Left ventricle myocardium superior (tissue), 1 donor: ENCODE data around the gene ABCC9. TPM values are rescaled to one million over a fixed set of nuclear protein-coding genes. Genes with fewer than 3 reads are reported as not detected.

Experiments
- ATAC-seq: fragments of 200-7000 bp; cut with Tn5 transposase; one replicate; pipeline ENCODE4 v1.9.1; 2020; ENCODE audit warnings: mild to moderate bottlenecking, moderate library complexity
- DNase-seq: peaks from one replicate; pipeline ENCODE4 v3.0.0-alpha.2; 2020
- intact Hi-C: fragments of 100-400 bp; cut with micrococcal nuclease; formaldehyde crosslinking; loops from one replicate; pipeline ENCODE4 v1.11.0; 2022
- long read RNA-seq: library from polyadenylated mRNA; unstranded; transcript quantifications from one replicate; pipeline ENCODE4 v2.0.0, GENCODE V29; 2021
- total RNA-seq: library from RNA; stranded (reverse); fragmentation: NEBNext Ultra II Directional; extraction: Animal tissue kit (Norgen Biotek cat#: 25700); gene quantifications from one replicate; pipeline ENCODE4 v1.2.1, GENCODE V29; 2021
- donor health status: DM: no; HTN: yes; CAD: no; lungs with severe emphysema.

Gene ABCC9
- total RNA-seq, result 83.1 TPM
- long read RNA-seq, partial matches to known transcripts, result 2 of 20 reads
- long read RNA-seq, other reads (novel, unspliced or antisense), result 14 of 20 reads

DNA sequence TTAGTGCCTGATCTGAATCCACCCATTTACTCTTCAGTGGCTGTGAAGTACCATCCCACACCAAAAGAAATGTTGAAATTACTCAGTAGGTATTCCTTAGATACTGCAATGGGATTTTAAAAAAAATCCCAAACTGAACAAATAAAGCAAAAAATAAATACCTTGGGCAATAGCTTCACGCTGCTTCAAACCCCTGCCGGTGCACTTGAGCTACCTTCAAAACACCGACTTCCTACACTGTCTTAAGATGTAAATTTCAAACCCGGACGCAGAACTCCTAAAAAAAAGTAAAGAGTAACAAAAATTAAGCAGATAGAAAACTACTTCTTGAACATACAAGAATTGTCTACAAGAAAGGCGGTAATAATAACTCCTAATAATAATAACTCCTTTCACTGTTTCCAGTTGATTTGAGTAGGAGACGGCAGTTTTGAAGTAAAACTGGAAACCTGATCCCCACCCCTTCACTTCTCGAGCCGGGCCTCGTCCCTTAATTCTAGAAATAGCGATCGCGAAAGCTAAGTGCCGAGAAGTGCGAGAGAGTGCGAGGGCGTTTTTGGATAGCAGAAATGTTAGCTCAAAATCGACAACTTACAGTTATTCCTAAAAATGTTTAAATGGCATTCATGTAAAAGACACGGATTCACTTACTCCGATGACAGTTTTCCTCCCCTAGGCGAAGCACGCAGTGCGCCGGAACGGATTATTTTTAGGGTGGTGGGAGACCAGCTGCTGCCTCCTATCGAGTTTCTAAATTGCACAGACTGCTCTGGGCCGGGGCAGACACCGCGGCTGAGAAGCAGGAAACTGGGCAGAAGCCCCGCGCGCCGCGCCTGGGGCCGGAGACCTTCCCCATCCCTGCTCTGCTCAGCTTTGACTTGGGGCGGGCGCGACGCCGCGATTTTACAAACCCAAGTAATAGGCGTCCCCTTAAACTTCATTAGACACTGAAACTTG lies at the start of gene ABCC9:
TSS of gene ABCC9 (minus strand) at position 878 of the 957 bp plus-strand sequence. CDS start 4,752 bp downstream, outside the sequence.
- intact Hi-C loops, result loop anchor here (2.0 kb wide), 1 partner anchor 168 kb away; no protein-coding TSS in a partner anchor
- DNase-seq, result peak; percentile 81
- ATAC-seq, result peak; percentile 84

DNA sequence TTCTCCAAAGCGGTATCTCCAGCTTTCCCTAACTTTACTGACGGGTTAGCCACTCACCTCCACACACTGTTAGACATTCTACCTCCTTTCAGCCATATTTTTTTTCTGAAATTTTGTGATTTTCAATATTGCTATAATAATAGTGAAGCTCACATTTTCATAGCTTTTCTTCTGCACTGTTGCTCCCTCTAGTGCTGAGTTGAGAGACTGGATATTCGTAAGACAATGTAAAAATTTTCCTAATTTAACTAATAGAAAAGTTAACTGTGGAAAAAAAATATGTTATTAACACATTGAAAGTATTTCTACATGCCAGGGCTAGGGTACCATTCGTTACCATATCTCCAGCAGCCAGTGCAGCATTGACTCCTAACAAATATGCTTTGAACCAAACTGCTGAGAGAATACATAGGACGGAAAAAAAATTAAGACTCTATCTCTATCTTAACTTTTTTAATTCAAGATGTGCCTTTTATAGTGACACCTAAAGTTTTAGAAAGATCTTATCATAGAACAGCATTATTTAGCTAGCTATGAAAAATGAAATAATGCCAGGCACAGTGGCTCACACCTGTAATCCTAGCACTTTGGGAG lies 48.7 kb upstream of the ABCC9 start:
- DNase-seq (no peak), ATAC-seq (peak; percentile 30)
- intact Hi-C loops, result no loop called here

DNA sequence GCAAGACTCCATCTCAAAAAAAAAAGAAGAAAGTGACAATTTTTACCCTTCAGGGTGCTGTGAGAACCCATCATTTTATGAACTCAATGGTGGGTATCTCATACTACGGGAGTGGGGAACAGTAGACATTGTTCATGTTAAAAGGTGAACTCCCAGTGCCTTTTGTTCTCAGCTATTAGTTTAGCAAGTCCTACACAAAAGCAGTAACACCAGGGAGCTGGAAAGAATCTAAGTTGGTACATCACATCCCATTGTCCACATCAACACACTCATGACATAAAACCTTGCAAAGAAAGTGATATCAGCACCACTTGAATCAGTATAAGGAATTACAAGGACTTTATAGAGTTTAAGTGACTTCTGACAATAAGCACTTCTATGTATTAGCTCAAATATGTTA lies 47.4 kb upstream of the ABCC9 start:
- intact Hi-C loops, result no loop called here
- DNase-seq, result no peak
- ATAC-seq, result no peak

DNA sequence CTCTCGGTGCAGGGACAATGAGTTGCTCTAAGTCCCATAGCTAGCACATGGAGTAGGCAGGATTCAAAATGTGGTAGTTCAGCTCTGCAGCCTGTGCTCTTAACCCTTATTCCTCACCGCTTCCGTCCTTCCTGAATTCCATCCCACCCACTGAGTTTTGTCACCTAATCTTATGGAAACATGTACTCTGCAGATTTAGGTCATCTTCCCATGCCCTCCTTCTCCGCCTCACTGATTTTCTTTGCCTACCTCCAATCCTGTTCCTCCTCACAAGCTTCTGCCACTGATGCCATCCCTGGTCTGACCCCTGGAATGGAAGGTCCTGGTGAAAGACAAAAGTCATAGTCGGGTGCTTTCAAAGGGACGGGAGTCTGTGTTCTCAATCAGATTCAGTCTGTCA lies 46.5 kb upstream of the ABCC9 start:
- ATAC-seq, result no peak
- intact Hi-C loops, result no loop called here
- DNase-seq, result no peak

DNA sequence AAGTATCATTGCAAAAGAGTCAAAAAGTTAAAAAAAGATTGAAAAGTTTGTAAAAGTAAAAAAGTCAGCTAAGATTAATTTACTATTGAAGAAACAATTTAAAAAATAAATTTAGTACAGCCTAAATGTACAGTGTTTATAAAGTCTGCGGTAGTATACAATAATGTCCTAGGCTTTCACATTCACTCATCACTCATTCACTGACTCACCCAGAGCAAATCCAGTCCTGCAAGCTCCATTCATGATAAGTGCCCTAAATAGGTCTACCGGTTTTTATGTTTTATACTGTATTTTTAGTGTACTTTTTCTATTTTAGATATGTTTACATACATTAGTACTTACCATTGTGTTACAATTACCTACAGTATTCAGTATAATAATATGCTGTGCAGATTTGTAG lies 43.9 kb upstream of the ABCC9 start:
- intact Hi-C loops, result no loop called here
- DNase-seq (no peak), ATAC-seq (no peak)

DNA sequence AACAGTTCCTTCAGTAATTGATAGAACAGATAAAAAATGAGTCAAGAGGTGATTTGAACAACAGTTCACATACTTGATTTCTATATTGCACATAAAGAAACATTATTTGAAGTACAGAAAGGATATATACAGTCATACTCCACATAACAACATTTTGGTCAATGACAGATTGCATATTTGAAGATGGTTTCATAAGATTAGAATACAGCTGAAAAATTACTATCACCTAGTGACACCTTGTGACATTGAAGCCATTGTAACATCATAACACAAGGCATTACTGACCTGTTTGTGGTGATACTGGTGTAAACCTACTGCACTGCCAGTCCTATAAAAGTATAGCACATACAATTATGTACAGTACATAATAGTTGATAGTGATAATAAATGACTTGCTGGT lies 43.1 kb upstream of the ABCC9 start:
- intact Hi-C loops, result loop anchor here (5.0 kb wide), 1 partner anchor 287 kb away; no protein-coding TSS in a partner anchor
- ATAC-seq (no peak), DNase-seq (no peak)

DNA sequence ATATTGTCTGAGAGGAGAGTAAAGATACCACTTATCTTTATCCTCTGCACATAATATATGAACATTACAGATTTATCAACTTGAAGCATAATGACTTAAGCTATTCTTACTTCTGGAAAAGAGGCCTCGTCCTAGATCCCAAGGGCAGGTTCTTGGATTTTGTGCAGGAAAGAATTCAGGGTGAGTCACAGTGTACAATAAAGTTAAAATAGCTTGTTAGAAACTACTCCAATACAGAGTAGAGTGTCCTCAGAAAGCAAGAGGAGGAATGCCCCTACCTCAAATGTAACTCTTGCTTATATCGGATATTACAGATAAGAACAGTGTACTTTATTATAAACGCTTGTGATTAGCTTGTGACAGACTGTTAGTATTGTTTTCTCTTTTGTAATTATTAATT lies 41.9 kb upstream of the ABCC9 start:
- DNase-seq, result no peak
- intact Hi-C loops, result loop anchor here (5.0 kb wide), 1 partner anchor 286 kb away; no protein-coding TSS in a partner anchor
- no peak for ATAC-seq

DNA sequence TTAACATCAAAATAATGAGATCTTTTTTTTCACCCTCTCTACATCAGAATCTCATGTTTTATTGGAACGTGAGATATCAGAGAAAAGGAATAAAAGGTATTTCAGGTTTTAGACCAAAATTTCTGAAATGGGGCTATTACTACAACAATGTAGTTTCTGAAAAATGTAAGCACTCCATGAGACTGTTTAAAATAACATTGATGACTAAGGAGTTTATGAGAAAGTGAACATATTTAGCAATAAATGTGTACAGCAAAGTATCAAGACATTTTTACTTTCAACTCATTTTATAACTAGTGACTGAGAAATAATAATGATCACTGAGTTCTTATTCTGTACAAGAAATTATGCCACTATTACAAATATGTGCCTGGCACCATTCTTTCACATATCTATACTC lies 39.3 kb upstream of the ABCC9 start:
- intact Hi-C loops, result loop anchor here (5.0 kb wide), 1 partner anchor 283 kb away; no protein-coding TSS in a partner anchor
- no peak for ATAC-seq
- DNase-seq, result no peak

DNA sequence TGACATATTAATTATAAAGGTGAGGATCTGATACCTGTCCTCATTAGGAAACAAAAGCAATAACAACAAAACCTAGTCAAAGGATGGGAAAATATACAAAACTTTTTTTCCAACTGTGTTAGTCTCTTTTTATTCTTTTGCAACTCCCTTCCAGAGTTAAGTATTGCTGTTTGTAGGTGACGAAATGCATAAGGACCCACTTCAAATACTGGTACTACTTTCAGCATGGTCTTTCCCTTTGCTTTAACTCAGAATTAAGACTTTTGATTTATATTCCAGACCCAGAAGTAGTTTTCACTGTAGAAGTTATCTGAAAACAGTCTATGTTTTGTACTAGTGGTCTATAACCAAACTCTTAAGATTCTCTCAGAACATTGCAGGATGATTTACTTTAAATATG lies 34.1 kb upstream of the ABCC9 start:
- intact Hi-C loops, result no loop called here

DNA sequence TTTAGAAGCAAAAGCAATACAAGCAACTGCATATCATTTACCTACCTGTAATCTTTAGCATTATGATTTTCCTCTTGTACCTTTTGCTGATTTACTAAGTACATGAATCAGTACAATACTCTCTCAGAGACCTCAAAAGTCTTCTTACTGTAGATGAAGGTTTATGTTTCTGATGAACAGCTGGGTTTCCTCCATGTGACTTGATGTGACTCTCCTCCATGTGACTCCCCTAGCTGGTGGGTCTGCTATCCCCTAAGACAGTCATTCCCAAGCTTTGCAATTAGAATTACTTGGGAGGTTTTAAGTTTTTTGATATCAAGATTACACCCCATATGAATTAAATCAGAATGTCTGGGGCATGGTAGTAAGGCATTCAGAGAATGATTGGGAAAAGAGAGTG lies 32.0 kb upstream of the ABCC9 start:
- DNase-seq, result no peak
- intact Hi-C loops, result no loop called here
- ATAC-seq, result no peak

More for the DNA sequence above, 34.1 kb upstream of the ABCC9 start:
- DNase-seq (no peak), ATAC-seq (no peak)

DNA sequence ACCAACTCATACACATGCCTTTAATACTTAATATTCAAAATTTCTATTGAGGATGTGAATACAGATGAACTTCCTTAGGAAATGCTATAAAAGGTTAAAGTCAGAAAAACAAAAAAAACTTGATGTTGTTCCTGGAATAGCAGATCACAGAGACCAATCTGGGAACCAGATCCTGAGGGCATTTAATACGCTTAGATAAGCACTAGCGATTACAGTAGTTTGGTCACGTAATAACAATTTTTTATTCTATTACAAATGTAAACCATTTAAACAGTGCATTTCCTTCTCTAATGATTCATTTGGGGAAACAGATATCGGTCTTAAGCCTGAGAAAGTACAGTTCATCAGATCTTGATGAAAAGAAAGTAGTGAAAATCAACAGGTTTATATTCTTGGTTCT lies 30.8 kb upstream of the ABCC9 start:
- no peak for DNase-seq
- intact Hi-C loops, result no loop called here

DNA sequence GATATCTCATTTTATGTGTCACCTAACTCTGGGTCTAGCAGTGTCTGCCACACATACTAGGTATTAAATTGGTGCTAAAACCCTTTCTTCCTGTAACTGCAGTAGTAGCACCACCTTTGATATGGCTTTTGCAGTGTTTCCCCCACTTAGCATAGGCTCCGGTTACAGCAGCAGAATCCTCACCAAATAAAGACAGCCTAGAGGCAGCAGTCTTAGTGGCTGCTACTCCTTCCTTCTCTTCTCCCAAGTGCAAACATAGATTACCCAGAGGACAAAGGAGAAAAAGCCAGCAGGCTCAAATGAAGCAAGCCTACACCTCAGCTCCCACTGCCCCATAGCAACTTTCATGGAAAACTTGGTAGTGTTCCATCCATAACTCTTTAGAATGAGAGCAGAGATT lies 30.1 kb upstream of the ABCC9 start:
- DNase-seq, result no peak
- intact Hi-C loops, result no loop called here
- ATAC-seq, result no peak

More for the DNA sequence above, 30.8 kb upstream of the ABCC9 start:
- ATAC-seq, result no peak

DNA sequence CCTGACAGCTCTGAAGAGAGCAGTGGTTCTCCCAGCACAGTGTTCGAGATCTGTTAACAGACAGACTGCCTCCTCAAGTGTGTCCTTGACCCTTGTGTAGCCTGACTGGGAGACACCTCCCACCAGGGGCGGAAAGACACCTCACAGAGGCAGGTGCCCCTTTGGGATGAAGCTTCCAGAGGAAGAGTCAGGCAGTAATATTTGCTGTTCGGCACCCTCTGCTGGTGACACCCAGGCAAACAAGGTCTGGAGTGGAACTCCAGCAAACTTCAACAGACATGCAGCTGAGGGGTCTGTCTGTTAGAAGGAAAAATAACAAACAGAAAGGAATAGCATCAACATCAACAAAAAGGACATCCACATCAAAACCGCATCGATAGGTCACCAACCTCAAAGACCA lies 21.6 kb upstream of the ABCC9 start:
- ATAC-seq (no peak), DNase-seq (peak; percentile 44)
- intact Hi-C loops, result no loop called here

DNA sequence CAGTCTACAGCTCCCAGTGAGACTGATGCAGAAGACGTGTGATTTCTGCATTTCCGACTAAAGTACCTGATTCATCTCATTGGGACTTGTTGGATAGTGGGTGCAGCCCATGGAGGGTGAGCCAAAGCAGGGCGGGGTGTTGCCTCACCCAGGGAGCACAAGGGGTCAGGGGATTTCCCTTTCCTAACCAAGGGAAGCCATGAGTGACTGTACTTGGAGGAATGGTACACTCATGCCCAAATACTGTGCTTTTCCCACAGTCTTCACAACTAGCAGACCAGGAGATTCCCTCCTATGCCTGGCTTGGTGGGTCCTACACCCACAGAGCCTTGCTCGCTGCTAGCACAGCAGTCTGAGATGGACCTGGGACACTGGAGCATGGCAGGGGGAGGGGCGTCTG lies 21.0 kb upstream of the ABCC9 start:
- intact Hi-C loops, result no loop called here
- DNase-seq (no peak), ATAC-seq (no peak)

DNA sequence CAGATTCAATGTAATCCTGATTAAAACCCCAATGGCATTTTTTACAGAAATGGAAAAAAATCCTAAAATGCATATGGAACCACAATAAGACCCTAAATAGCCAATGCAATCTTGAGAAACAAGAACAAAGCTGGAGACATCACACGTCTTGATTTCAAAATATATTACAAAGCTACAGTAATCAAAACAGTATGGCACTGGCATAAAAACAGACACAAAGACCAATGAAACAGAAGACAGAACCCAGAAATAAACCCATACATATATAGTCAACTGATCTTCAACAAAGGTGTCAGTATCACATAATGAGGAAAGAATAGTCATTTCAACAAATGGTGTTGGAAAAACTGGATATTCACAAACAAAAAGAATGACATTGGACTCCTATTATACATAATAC lies 9.4 kb upstream of the ABCC9 start:
- intact Hi-C loops, result no loop called here
- no peak for ATAC-seq
- DNase-seq, result no peak

DNA sequence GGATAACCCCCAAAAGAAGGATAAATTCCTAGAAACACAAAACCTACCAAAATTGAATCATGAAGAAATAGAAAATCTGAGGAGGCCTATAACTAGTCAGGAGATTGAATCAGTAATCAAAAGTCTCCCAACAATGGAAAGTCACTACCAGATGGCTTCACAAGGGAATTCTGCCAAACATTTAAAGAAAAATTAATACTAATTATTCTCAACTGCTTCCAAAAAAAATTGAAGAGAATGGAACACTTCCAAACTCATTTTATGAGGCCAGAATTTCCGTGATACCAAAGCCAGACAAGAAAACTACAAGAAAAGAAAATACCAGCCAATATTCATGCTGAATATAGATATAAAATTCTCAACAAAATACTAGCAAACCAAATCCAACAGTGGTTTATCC lies 7.8 kb upstream of the ABCC9 start:
- intact Hi-C loops, result no loop called here
- ATAC-seq, result no peak
- no peak for DNase-seq

DNA sequence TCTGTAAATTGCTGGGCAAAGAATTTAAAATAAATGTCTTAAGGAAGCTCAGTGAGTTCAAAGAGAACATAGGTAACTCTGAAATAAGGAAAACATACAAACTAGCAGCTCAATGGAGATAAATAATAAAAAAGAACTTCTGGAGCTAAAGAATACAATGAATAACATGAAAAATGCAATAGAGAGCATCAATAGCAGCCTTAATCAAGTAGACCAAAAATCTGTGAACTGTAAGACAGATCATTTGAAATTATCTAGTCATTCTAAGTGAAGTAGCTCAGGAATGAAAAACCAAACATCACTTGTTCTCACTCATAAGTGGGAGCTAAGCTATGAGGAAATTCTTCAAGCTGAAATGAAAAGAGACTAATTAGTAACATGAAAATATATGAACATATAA lies 5.8 kb upstream of the ABCC9 start:
- no peak for DNase-seq
- intact Hi-C loops, result no loop called here
- no peak for ATAC-seq

DNA sequence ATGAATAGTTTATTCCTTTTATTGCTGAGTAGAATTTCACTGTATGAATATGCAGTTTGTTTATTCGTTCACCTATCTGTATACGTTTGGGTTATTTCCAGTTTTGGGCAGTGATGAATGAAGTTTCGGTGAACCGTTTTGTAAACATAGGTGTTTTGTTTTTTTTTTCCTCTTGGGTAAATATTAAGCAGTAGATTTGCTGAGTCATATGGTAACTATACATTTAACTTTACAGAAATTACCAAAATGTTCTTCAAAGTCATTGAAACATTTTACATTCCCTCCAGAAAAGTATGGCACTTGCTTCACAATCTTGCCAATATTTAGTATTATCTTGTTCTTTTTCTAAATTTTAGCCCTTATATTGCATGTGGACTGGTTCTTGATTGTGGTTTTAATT lies 3.8 kb upstream of the ABCC9 start:
- no peak for ATAC-seq
- intact Hi-C loops, result no loop called here
- no peak for DNase-seq

DNA sequence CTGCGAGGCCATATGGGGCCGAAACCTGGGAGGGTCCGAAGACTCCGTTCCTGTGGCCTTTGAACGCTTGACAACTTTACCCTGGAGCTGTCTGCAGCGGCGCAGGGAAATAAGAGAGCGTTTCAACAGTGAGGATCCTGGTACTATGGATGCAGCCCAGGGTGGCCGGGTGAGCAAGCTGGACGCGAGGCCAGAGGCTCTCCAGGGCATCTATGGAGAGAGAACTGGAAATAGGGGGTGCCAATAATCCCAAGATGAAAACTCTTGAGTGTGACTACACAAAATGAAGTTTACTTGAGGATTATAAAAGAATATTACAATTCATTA lies 1.1 kb upstream of the ABCC9 start:
- intact Hi-C loops, result no loop called here
- ATAC-seq (peak; percentile 18), DNase-seq (no peak)
